Esophagus squamous epithelium (tissue), 4 donors: ENCODE results near the gene C1orf167.

Experiments
- CTCF ChIP-seq, 6 experiments: fragments of 450-650 bp in 4 of 6; fragments of 200-600 bp in 2 of 6; sonication (generic) in 2 of 6; IDR thresholded peaks; one replicate each; pipeline ENCODE4 v1.5.1; 2016 to 2019; ENCODE audit warnings: antibody characterized with exemption in 6 of 6, mild to moderate bottlenecking in 4 of 6, moderate library complexity in 4 of 6
- POLR2A ChIP-seq, 4 donors: fragments of 450-650 bp; IDR thresholded peaks; one replicate each; pipeline ENCODE4 v1.6.1; 2017; ENCODE audit warnings: antibody characterized with exemption in 4 of 4, mild to moderate bottlenecking in 4 of 4, moderate library complexity in 3 of 4

- TF ChIP-seq POLR2A (IDR thresholded peaks at IDR 0.05) (no peak), CTCF (IDR thresholded peaks at IDR 0.05) (no peak)
These were observed at the start of gene C1orf167 for GRCh38 chr1:11761988-11762406.
